K562 (cell line): ENCODE measurements around the gene TRIM69.
A peak's percentile ranks its signal among the peaks of the same experiment; 100 is the strongest.

Experiments used
- EP300 ChIP-seq: IDR thresholded peaks from 2 replicates; pipeline ENCODE4 v1.6.1; 2012; ENCODE audit warnings: low read length, improper control_type of control experiment
- ESRRA ChIP-seq: fragments of 450-650 bp; IDR thresholded peaks from 2 replicates; pipeline ENCODE4 v1.6.1; 2014; ENCODE audit warnings: low read depth, mild to moderate bottlenecking, moderate library complexity, borderline replicate concordance
- GATAD2B ChIP-seq: fragments of 450-650 bp; IDR thresholded peaks from 2 replicates; pipeline ENCODE4 v1.6.1; 2017; ENCODE audit warnings: mild to moderate bottlenecking, borderline replicate concordance
- NFRKB ChIP-seq: fragments of 450-650 bp; IDR thresholded peaks from 2 replicates; pipeline ENCODE4 v1.6.1; 2016; ENCODE audit warnings: low read depth
- SIN3A ChIP-seq, 2 experiments: fragments of 150-350 bp in 1 of 2; IDR thresholded peaks; 2 replicates each; pipeline ENCODE4 v1.6.1; 2011 to 2016; ENCODE audit warnings: borderline replicate concordance in 2 of 2, low read depth in 2 of 2, low read length in 2 of 2, mild to moderate bottlenecking in 2 of 2, moderate library complexity in 2 of 2; ENCODE audit not compliant: control insufficient read depth in 1 of 2
- ZNF124 ChIP-seq: sonication (generic); formaldehyde crosslinking; IDR thresholded peaks from 2 replicates; pipeline ENCODE4 v1.8.1; 2022; ENCODE audit warnings: missing genetic modification reagents
- TF ChIP-seq, protein P1 (sequence below), 2 experiments: fragments of 450-650 bp in 1 of 2; sonication (generic) in 1 of 2; formaldehyde crosslinking in 1 of 2; IDR thresholded peaks in 1 of 2; conservative IDR thresholded peaks in 1 of 2; 2 replicates each; pipeline versions ENCODE4 v1.6.1 to v1.8.1; 2016 to 2023; ENCODE audit warnings: mild to moderate bottlenecking in 2 of 2, moderate library complexity in 2 of 2, inconsistent platforms in 1 of 2, missing genetic modification reagents in 1 of 2
- TF ChIP-seq, protein P2 (sequence below), 3 experiments: IDR thresholded peaks in 2 of 3; conservative IDR thresholded peaks in 1 of 3; 2 replicates each; pipeline ENCODE4 v1.5.1; 2011 to 2012; ENCODE audit warnings: low read length in 3 of 3, mild to moderate bottlenecking in 3 of 3, control low read depth in 2 of 3, improper control_type of control experiment in 1 of 3, inconsistent platforms in 1 of 3, low read depth in 1 of 3, mixed read lengths in 1 of 3, moderate library complexity in 1 of 3; ENCODE audit not compliant: insufficient read depth in 2 of 3

DNA sequence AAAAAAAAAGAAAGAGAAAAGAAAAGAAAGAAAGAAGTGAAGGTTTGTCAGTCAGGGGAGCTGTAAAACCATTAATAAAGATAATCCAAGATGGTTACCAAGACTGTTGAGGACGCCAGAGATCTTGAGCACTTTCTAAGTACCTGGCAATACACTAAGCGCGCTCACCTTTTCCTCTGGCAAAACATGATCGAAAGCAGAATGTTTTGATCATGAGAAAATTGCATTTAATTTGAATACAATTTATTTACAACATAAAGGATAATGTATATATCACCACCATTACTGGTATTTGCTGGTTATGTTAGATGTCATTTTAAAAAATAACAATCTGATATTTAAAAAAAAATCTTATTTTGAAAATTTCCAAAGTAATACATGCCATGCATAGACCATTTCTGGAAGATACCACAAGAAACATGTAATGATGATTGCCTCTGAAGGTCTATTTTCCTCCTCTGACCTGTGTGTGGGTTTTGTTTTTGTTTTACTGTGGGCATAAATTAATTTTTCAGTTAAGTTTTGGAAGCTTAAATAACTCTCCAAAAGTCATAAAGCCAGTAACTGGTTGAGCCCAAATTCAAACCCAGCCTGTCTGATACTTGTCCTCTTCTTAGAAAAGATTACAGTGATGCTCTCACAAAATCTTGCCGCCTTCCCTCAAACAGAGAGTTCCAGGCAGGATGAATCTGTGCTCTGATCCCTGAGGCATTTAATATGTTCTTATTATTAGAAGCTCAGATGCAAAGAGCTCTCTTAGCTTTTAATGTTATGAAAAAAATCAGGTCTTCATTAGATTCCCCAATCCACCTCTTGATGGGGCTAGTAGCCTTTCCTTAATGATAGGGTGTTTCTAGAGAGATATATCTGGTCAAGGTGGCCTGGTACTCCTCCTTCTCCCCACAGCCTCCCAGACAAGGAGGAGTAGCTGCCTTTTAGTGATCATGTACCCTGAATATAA lies 23.0 kb upstream of the TRIM69 start:
- TF ChIP-seq NFRKB (no peak), ZNF124 (CRISPR knock-in tag) (no peak), GATAD2B (no peak), SIN3A (IDR thresholded peaks at IDR 0.05; ENCODE audit: borderline replicate concordance in 2 of 2, control insufficient read depth in 1 of 2, low read depth in 2 of 2, low read length in 2 of 2) (no peak), EP300 (no peak; the same call in 1 of the 2 replicates), ESRRA (no peak)
- TF ChIP-seq, protein P1, sequence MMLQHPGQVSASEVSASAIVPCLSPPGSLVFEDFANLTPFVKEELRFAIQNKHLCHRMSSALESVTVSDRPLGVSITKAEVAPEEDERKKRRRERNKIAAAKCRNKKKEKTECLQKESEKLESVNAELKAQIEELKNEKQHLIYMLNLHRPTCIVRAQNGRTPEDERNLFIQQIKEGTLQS (IDR thresholded peaks at IDR 0.05), result no peak
- TF ChIP-seq, protein P1 (CRISPR knock-in tag; conservative IDR thresholded peaks at IDR 0.05), result no peak
- TF ChIP-seq, protein P2, sequence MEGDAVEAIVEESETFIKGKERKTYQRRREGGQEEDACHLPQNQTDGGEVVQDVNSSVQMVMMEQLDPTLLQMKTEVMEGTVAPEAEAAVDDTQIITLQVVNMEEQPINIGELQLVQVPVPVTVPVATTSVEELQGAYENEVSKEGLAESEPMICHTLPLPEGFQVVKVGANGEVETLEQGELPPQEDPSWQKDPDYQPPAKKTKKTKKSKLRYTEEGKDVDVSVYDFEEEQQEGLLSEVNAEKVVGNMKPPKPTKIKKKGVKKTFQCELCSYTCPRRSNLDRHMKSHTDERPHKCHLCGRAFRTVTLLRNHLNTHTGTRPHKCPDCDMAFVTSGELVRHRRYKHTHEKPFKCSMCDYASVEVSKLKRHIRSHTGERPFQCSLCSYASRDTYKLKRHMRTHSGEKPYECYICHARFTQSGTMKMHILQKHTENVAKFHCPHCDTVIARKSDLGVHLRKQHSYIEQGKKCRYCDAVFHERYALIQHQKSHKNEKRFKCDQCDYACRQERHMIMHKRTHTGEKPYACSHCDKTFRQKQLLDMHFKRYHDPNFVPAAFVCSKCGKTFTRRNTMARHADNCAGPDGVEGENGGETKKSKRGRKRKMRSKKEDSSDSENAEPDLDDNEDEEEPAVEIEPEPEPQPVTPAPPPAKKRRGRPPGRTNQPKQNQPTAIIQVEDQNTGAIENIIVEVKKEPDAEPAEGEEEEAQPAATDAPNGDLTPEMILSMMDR (IDR thresholded peaks at IDR 0.05 in 2 of 3, conservative IDR thresholded peaks at IDR 0.05 in 1 of 3; ENCODE audit: insufficient read depth in 2 of 3, low read depth in 1 of 3, low read length in 3 of 3), result peak; percentile 42 to 71 (median 53); a peak in 5 of 6 replicates
